Amniotic stem cell (primary cell): ENCODE results near the gene THAP9.
"Not testable (repeated sequence)": the region's sequence is repeated elsewhere in the genome, so short reads cannot be mapped to it uniquely, and the experiment has no call there.

Experiments used
- DNase-seq: peaks from one replicate; lab custom pipeline; 2025; lab: John Stamatoyannopoulos, UW

Gene THAP9

GRCh38 chr4:82893942-82894341 is 6.6 kb upstream of the THAP9 start:
- no peak for DNase-seq

DNA sequence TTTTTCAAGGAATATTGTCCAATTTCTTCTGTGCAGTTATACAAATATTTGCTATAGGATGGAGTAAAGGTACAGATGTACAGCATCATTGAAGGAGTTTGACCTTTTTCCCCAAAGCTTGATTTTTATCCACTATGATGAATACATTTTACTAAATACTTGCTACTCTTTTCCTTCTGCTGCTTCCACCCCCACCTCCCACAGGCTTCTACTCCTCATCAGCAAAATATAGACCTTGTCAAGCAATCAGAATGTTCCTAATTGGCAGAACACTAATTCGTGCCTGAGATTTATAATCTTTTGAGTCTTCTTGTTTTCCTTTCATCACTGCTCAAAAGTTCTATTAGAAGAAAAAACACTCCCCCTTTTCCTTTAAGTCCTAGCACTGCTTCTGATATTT is 3.8 kb upstream of the THAP9 start:
- no peak for DNase-seq

DNA sequence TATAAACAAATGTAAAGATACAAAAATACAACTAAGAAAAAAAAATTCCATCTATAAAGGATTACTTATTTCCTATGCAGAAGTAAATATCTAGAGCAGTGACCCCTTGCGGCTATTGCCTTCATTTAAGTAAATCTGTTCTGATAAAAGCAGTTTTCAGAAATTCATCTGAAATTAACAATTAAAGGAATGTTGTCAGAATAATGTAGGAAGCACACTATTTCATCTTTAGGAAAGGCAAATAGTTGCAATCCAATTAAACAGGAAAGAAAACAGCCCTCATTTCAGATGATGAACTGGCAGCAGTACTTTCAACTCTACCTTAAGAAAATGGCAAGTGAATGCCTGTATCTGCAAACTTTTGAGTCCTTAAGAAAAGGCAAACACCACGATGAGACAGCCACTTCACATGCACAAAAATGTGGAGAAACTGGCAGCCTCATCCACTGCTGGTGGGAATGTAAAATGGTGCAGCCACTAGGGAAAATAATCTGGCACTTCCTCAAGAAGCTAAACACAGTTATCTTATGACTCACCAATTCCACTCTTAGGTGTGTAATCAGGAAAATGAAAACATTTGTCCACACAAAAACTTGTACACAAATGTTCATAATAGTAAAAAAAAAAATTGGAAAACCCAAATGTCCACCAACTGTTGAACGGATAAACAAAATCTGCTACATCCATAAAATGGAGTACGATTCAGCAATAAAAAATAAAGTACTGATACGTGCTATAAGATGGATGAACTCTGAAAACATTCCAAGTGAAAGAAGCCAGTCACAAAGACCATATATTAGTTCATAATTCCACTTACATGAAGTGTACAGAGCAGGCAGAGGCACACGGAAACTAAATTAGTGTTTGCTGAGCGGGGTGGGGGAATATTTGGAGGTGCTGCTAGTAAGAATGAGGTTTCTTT is 2.0 kb upstream of the THAP9 start:
- peak; percentile 40 for DNase-seq

DNA sequence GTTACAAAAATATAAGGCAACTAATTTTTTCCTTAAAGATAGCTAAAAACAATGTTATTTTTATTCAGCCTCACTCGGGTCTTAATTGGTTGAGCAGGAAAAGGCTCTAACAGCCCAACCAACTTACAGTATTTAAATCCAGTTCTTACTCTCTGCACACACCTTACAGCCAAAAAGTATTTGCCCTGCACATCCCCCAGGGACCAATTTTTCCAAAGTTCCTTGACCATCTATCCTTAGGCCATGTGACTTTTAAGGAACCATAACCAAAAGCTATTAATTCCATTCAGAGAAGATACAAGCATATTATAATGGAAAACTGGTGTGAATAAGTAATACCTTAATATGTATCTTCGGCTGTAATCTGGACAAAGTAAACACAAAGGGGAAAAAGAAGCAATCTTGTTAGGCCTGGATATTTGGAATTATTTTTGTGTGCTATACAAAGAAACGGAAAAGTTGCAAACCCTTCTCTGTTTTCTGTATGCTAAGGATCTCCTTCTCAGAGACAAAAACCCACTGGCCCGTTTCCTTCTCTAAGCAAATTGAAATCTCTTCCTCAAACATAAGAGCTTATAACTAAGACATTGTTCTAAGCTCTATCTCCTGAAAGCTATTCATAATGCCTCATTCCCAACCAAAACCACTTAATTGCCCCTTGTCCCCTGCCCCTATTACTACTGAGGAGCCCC is 1.0 kb upstream of the THAP9 start:
- DNase-seq = no peak

DNA sequence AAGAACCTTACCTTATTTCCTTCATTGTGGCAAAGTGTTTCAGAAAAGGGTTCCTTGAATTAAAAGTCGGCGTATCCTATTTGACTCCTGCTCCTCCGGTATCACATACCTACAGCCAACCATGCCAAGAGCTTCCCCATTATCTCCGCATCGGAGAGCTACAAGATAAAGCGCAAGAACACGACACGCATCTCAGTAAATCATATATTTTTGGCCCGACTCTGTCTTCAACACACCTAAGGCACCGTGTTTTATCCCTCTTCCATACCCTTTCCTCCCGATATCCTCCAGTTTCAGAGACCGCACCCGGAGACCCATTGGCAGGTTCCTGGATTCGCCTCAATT is 497 bp upstream of the THAP9 start:
- DNase-seq = no peak

DNA sequence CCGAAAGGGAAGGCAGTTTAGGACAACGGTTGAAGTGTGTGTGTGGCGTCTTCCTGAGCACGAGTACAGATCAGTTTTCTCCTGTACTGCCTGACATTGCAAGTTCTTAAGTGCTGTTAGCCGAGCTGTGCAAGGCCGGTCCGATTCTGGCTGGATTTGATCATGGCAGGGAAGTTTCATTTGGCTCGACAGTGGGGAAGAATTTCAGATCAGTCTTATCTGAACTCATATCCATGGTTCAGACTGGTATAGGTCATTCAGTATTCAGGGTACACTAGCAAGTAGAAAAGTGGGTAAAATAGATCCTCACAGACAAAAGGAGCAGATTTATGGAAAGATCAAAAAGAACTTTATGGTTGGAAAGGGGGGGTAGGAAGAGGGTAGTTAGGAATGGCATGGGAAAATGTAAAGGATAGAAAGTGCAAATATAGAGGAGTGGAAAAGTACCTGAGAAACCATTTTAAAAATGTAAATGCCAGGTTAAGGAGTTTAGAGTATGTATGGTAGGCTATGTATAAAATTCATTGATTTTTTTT is 716 bp downstream of the THAP9 start:
- DNase-seq = no peak

DNA sequence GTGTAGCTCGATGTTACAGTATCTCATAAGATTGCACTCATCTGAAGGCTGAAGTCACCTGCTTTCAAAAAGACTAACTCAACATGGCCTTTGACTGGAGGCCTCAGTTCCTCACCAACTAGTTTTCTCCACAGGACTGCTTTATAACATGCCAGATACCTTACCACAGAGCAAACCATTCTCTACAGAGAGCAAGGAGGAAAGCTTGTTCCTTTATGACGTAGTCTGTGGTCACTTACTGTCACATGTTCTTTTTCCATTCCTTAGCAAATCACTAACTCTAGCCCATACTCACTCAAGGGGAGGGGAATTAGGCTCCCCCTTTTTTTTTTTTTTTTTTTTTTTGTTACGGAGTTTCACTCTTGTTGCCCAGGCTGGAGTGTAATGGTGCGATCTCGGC is 3.2 kb downstream of the THAP9 start:
- DNase-seq = no peak

GRCh38 chr4:82905205-82905604 is 4.7 kb downstream of the THAP9 start:
- no peak for DNase-seq

GRCh38 chr4:82906469-82906868 is 5.9 kb downstream of the THAP9 start:
- DNase-seq = no peak

DNA sequence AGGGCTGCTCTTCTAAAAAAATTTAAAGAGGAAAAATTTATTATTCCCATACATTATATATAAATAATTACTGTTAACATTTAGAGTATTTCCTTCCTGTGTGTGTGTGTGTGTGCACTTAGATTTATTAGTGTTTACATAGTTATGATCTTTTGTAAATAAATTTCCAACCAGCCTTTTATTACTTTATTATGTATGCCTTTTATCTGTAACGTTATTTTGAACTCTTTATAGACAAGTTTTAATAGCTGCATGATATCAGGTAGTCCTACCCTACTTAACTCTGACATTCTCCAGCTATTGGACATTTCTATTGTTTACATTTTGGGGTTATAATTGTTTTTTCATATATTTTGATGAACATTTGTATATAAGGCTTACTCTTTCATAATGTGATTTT is 8.8 kb downstream of the THAP9 start:
- no peak for DNase-seq

DNA sequence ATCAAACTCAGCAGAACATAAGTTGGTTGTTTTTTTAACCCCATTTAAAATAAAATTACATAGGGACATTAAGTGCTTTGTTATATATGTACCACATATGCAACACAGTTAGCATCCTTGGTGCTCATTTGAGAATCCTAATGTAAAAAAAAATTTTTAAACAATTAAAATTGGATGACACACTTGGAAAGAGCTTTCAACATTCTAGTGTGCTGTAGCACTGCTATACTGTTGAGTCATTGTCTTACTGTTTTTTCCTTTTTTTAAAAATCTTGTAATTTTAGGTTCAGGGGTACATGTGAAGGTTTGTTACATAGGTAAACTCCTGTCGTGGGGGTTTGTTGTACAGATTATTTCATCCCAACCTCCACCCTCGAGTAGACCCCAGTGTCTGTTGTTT is 12.8 kb downstream of the THAP9 start:
- no peak for DNase-seq

DNA sequence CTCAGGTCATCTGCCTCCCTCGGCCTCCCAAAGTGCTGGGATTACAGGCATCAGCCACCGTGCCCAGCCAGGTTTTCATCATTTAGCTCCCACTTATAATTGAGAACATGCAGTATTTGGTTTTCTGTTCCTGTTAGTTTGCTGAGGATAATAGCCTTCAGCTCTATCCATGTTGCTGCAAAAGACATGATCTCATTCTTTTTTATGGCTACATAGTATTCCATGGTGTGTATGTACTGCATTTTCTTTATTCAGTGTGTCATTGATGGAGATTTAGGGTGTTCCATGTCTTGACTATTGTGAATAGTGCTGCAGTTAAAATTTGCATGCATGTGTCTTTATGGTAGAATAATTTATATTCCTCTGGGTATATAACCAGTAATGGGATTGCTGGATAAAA is 13.4 kb downstream of the THAP9 start:
- not testable (repeated sequence) for DNase-seq

GRCh38 chr4:82918091-82918490 is 17.6 kb downstream of the THAP9 start:
- no peak for DNase-seq

GRCh38 chr4:82919386-82919785 is 18.9 kb downstream of the THAP9 start:
- DNase-seq = no peak

GRCh38 chr4:82921795-82922194 is 21.3 kb downstream of the THAP9 start:
- DNase-seq = no peak

GRCh38 chr4:82930848-82931755 is 30.6 kb downstream of the THAP9 start:
- DNase-seq = no peak

GRCh38 chr4:82934441-82934840 is 33.9 kb downstream of the THAP9 start:
- no peak for DNase-seq

DNA sequence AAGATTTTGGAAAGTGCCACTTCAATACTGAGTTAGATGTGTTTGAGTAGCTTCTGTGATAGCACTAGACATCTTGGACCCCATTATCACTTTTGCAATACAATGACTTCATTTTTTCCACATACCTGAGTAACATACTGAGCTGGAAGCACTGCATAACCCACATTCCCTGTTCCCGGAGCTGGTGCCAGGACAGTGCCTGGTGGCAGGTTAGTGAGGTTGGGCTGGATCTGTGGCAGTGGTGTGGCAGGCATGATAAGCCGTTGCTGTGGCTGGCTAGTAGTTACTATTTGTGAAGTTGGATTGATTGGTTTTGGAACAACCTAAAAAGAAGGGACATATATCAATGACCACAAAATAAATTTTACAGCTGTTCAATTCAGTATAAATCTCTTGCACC is 38.9 kb downstream of the THAP9 start:
- no peak for DNase-seq

DNA sequence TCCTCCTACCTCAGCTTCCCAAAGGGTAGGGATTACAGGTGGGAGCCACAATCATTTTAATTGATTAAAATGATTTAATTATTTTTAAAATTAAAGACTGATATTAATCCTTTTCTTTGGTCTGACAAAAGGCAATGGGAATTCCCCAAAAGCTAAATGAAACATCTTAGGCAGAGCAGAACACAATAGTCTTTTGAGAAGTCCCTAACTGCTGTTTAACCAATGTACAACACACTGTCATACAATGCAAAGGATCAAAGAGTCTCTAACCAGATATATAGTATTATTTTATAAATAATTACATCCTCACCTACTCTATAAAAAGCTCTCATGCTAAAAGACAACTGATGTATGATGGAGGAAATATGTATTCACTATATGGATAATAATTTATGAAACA is 47.0 kb downstream of the THAP9 start:
- no peak for DNase-seq

DNA sequence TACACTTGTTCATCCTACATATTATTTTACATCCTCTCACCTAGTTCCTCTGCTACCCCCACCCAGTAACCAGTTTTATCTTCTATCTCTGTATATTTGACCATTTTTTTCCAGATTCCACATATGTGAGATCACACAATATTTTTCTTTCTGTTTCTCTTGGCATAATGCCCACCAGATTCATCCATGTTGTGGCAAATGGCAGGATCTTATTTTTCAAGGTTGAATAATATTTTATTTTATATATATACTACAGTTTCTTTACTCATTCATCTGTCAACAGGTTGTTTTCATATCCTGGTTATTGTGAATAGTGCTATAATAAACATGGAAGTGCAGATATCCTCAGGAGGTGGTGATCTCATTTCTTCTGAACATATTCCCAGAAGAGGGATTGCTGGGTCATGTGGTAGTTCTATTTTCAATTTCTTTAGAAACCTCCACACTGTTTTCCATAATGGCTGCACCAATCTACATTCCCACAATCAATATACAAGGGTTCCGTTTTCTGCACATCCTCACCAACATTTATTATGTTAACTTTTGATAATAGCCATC is 48.2 kb downstream of the THAP9 start:
- no peak for DNase-seq

GRCh38 chr4:82951196-82951595 is 50.7 kb downstream of the THAP9 start:
- no peak for DNase-seq

DNA sequence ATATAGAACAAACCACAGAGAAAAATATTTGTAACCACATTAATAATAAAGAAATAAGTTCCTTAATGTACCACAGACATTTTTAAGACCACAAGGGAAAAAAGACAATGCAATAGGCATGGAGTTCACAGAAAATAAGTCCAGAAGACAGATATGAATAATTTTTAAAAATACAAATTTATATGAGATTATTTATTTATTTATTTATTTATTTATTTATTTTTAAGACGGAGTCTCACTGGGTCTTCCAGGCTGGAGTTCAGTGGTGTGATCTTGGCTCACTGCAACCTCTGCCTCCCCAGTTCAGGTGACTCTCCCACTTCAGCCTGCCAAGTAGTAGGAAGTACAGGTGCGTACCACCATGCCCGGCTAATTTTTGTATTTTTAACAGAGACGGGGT is 53.7 kb downstream of the THAP9 start:
- no peak for DNase-seq
